Measurements from ENCODE around the gene TMA7B.

Gene TMA7B

GRCh38 chr22:39914584-39914983 lies 45.6 kb upstream of the TMA7B start:
- H4K20me1 ChIP-seq (ENCODE audit: insufficient read depth): no peaks in the 10 kb centered on the region
- TF ChIP-seq, protein P1, sequence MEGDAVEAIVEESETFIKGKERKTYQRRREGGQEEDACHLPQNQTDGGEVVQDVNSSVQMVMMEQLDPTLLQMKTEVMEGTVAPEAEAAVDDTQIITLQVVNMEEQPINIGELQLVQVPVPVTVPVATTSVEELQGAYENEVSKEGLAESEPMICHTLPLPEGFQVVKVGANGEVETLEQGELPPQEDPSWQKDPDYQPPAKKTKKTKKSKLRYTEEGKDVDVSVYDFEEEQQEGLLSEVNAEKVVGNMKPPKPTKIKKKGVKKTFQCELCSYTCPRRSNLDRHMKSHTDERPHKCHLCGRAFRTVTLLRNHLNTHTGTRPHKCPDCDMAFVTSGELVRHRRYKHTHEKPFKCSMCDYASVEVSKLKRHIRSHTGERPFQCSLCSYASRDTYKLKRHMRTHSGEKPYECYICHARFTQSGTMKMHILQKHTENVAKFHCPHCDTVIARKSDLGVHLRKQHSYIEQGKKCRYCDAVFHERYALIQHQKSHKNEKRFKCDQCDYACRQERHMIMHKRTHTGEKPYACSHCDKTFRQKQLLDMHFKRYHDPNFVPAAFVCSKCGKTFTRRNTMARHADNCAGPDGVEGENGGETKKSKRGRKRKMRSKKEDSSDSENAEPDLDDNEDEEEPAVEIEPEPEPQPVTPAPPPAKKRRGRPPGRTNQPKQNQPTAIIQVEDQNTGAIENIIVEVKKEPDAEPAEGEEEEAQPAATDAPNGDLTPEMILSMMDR (conservative IDR thresholded peaks at IDR 0.05; ENCODE audit: low read depth, low read length): no peak
- no peak overlapping the region for H3K9ac ChIP-seq
- no peaks in the 10 kb centered on the region for H3K4me1 ChIP-seq (ENCODE audit: low read depth, poor library complexity, severe bottlenecking)
- H3K4me2 ChIP-seq: no peak overlapping the region
- H3K79me2 ChIP-seq (ENCODE audit: insufficient read depth, low read depth): no peaks in the 10 kb centered on the region
- no peaks in the 10 kb centered on the region for H3K27me3 ChIP-seq (ENCODE audit: insufficient read depth, low read depth)
- H3K27ac ChIP-seq: no peak overlapping the region
- no peak overlapping the region for H2AFZ ChIP-seq (ENCODE audit: low read depth)
- H3K4me3 ChIP-seq (IDR thresholded peaks at IDR 0.05; ENCODE audit: insufficient read depth, low read depth, low read length): no peak overlapping the region
- no peaks in the 10 kb centered on the region for H3K36me3 ChIP-seq (ENCODE audit: insufficient read depth)

DNA sequence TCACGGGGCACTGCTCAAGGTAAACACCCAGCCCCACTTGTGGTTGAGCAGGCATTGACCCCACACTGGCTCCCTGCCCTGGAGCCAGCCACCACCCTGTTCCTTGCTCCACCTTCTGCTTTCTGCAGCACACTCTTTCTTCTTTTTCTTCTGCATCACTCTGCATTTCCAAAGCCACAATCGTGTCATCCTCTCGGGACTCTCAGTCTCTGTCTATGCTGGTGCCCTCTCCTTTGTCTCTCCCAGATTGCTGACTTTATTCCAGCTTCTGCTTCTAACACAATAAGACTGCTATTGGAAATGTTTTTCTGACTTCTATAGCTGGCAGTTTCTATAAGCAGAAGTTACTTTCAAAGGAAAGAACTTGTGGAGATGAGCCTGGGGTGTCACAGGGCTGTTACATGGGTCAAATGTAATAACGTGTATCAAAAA lies 44.9 kb upstream of the TMA7B start:
- Histone ChIP-seq H3K4me2 (no peak overlapping the region), H4K20me1 (ENCODE audit: insufficient read depth) (no peaks in the 10 kb centered on the region), H3K4me3 (IDR thresholded peaks at IDR 0.05; ENCODE audit: insufficient read depth, low read depth, low read length) (no peak overlapping the region), H3K9ac (no peak overlapping the region), H3K4me1 (ENCODE audit: low read depth, poor library complexity, severe bottlenecking) (no peaks in the 10 kb centered on the region), H3K27ac (no peak overlapping the region), H3K79me2 (ENCODE audit: insufficient read depth, low read depth) (no peaks in the 10 kb centered on the region), H3K27me3 (ENCODE audit: insufficient read depth, low read depth) (no peaks in the 10 kb centered on the region), H3K36me3 (ENCODE audit: insufficient read depth) (no peaks in the 10 kb centered on the region), H2AFZ (ENCODE audit: low read depth) (no peak overlapping the region)
- TF ChIP-seq, protein P1 (conservative IDR thresholded peaks at IDR 0.05; ENCODE audit: low read depth, low read length): no peak

DNA sequence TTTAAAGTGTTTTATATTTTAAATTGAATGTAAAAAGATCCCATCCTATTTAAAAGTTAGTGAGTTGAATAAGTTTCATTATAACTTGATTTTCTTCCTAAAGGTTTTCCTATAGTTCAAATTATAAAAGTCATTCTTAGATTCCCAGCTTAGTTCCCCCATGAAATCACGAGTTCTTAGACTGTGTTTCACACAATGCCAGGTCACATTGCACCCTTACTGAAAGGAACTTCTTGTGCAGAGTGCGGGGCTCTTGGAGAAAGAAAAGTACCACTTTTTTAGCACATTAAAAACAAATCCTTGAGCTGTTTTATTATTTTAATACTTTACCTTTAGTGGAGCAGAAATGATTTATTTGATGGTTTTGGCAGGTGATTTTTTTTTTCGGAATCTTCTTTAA lies 43.7 kb upstream of the TMA7B start:
- H3K79me2 ChIP-seq (ENCODE audit: insufficient read depth, low read depth): no peaks in the 10 kb centered on the region
- TF ChIP-seq, protein P1 (conservative IDR thresholded peaks at IDR 0.05; ENCODE audit: low read depth, low read length): no peak
- no peak overlapping the region for H2AFZ ChIP-seq (ENCODE audit: low read depth)
- H3K27ac ChIP-seq: no peak overlapping the region
- no peak overlapping the region for H3K4me2 ChIP-seq
- no peaks in the 10 kb centered on the region for H3K36me3 ChIP-seq (ENCODE audit: insufficient read depth)
- H4K20me1 ChIP-seq (ENCODE audit: insufficient read depth): no peaks in the 10 kb centered on the region
- H3K4me3 ChIP-seq (IDR thresholded peaks at IDR 0.05; ENCODE audit: insufficient read depth, low read depth, low read length): no peak overlapping the region
- H3K4me1 ChIP-seq (ENCODE audit: low read depth, poor library complexity, severe bottlenecking): no peaks in the 10 kb centered on the region
- no peaks in the 10 kb centered on the region for H3K27me3 ChIP-seq (ENCODE audit: insufficient read depth, low read depth)
- no peak overlapping the region for H3K9ac ChIP-seq

GRCh38 chr22:39917197-39917643 lies 43.0 kb upstream of the TMA7B start:
- Histone ChIP-seq H3K9ac (no peak overlapping the region), H3K27me3 (ENCODE audit: insufficient read depth, low read depth) (no peaks in the 10 kb centered on the region), H4K20me1 (ENCODE audit: insufficient read depth) (no peaks in the 10 kb centered on the region), H2AFZ (ENCODE audit: low read depth) (no peak overlapping the region), H3K27ac (no peak overlapping the region), H3K36me3 (ENCODE audit: insufficient read depth) (no peaks in the 10 kb centered on the region), H3K4me2 (no peak overlapping the region), H3K4me1 (ENCODE audit: low read depth, poor library complexity, severe bottlenecking) (no peaks in the 10 kb centered on the region), H3K79me2 (ENCODE audit: insufficient read depth, low read depth) (no peaks in the 10 kb centered on the region), H3K4me3 (IDR thresholded peaks at IDR 0.05; ENCODE audit: insufficient read depth, low read depth, low read length) (no peak overlapping the region)
- TF ChIP-seq, protein P1 (conservative IDR thresholded peaks at IDR 0.05; ENCODE audit: low read depth, low read length): no peak

Data from KMS-11 (cell line).